Omental fat pad (tissue), 4 donors: Measurements from ENCODE around the gene HOXA5. TPM values are rescaled to one million over a fixed set of nuclear protein-coding genes. Genes with fewer than 3 reads are reported as not detected.

Experiments
- ATAC-seq: fragments of 150-250 bp; one replicate; pipeline ENCODE4 v1.9.1; 2016; ENCODE audit warnings: mild to moderate bottlenecking, moderate library complexity; ENCODE audit not compliant: low FRiP score
- DNase-seq: peaks from one replicate; pipeline ENCODE4 v3.0.0-alpha.2; 2019; ENCODE audit warnings: low spot score
- CTCF ChIP-seq, 3 donors: fragments of 450-650 bp; IDR thresholded peaks; one replicate each; pipeline ENCODE4 v1.5.1; 2016 to 2017; ENCODE audit warnings: antibody characterized with exemption in 3 of 3, mild to moderate bottlenecking in 3 of 3, moderate library complexity in 2 of 3
- total RNA-seq, 4 donors: library from RNA; depleted of rRNA; stranded (reverse); fragments of >200 nt; gene quantifications; one replicate each; pipeline ENCODE4 v1.1.0, GENCODE V29; 2016

The HOXA5 gene
- total RNA-seq, 4 donors from 2014 or later = 10.4 to 39.4 (median 26.5) TPM

- no peak for ATAC-seq
- no peak for DNase-seq
These were observed 24.4 kb upstream of the HOXA5 start for GRCh38 chr7:27167916-27168264.

GRCh38 chr7:27166531-27167505 is 23.3 kb upstream of the HOXA5 start:
- no peak for DNase-seq
- ATAC-seq = no peak

More at GRCh38 chr7:27167916-27168264, 24.4 kb upstream of the HOXA5 start:
- no peak for TF ChIP-seq CTCF (IDR thresholded peaks at IDR 0.05)

GRCh38 chr7:27165996-27166530 is 22.6 kb upstream of the HOXA5 start:
- TF ChIP-seq CTCF (IDR thresholded peaks at IDR 0.05) = no peak
- ATAC-seq (no peak), DNase-seq (no peak)

More at GRCh38 chr7:27166531-27167505, 23.3 kb upstream of the HOXA5 start:
- TF ChIP-seq CTCF (IDR thresholded peaks at IDR 0.05) = no peak

GRCh38 chr7:27165089-27165995 is 21.9 kb upstream of the HOXA5 start, which contains the start of gene HOXA9:
TSS of gene HOXA9 (minus strand) at chr7:27165537. CDS start at chr7:27165457, 80 bp downstream.
- no peak for DNase-seq
- TF ChIP-seq CTCF (IDR thresholded peaks at IDR 0.05) = no peak
- no peak for ATAC-seq

- no peak for DNase-seq
- TF ChIP-seq CTCF (IDR thresholded peaks at IDR 0.05) = no peak
- no peak for ATAC-seq
These were observed 21.0 kb upstream of the HOXA5 start for GRCh38 chr7:27164367-27165088.

DNA sequence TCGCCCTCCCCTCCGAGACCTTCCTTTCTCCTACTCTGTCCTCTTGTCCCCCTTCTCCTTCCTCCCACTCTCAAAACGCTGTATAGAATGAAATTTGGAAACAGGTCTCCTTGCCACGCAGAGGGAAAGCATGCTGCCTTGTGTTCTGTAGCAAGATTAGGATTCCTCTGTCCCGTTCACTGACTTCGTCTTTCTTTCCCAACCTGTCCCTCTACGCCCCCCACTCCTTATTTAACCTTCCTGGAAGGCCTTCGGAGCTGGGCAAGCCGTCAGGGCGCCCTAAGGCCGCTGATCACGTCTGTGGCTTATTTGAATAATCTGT is 20.5 kb upstream of the HOXA5 start:
- no peak for ATAC-seq
- no peak for TF ChIP-seq CTCF (IDR thresholded peaks at IDR 0.05)
- DNase-seq = no peak
